GM12891 (cell line): Measurements from ENCODE around the gene CHRNA4.

Experiments used
- DNase-seq: peaks from one replicate; pipeline ENCODE4 v3.0.0; 2011; ENCODE audit warnings: low spot score; ENCODE audit not compliant: insufficient read length
- FAIRE-seq: peaks from 2 replicates; lab custom pipeline; 2011; peaks lifted over from hg19 to GRCh38; lab: Jason Lieb, UNC
- PAX5 ChIP-seq: IDR thresholded peaks from 2 replicates; pipeline ENCODE4 v1.6.1; 2011; ENCODE audit warnings: low read length, moderate library complexity, mild to moderate bottlenecking; ENCODE audit not compliant: insufficient read depth, severe bottlenecking
- POLR2A ChIP-seq: IDR thresholded peaks from 2 replicates; pipeline ENCODE4 v1.6.1; 2011; ENCODE audit warnings: low read depth, low read length, control low read depth
- POLR2AphosphoS5 ChIP-seq: IDR thresholded peaks from 2 replicates; pipeline ENCODE4 v1.6.1; 2011; ENCODE audit warnings: low read depth, low read length, control low read depth
- POU2F2 ChIP-seq: IDR thresholded peaks from 2 replicates; pipeline ENCODE4 v1.6.1; 2011; ENCODE audit warnings: low read depth, mild to moderate bottlenecking, control low read depth, low read length, moderate library complexity
- SPI1 ChIP-seq: IDR thresholded peaks from 2 replicates; pipeline ENCODE4 v1.6.1; 2011; ENCODE audit warnings: low read depth, low read length, control low read depth
- TAF1 ChIP-seq: IDR thresholded peaks from 2 replicates; pipeline ENCODE4 v1.6.1; 2011; ENCODE audit warnings: low read depth, low read length, control low read depth

CHRNA4 gene

GRCh38 chr20:63328026-63328700 lies 33.0 kb downstream of the CHRNA4 start:
- no peak for DNase-seq
- no peak for TF ChIP-seq TAF1
- TF ChIP-seq SPI1 = no peak
- no peak for TF ChIP-seq POU2F2
- no peak for TF ChIP-seq POLR2A
- no peak for TF ChIP-seq PAX5
- TF ChIP-seq POLR2AphosphoS5 = no peak
- no peak for FAIRE-seq

GRCh38 chr20:63327231-63327745 lies 33.9 kb downstream of the CHRNA4 start:
- no peak for DNase-seq
- FAIRE-seq = no peak
- TF ChIP-seq PAX5 (no peak), SPI1 (no peak), POU2F2 (no peak), POLR2A (no peak), POLR2AphosphoS5 (no peak), TAF1 (no peak)

GRCh38 chr20:63326314-63327230 lies 34.6 kb downstream of the CHRNA4 start:
- FAIRE-seq (no peak), DNase-seq (no peak)
- TF ChIP-seq PAX5 (no peak), POLR2A (no peak), POU2F2 (no peak), SPI1 (no peak), TAF1 (no peak), POLR2AphosphoS5 (no peak)

DNA sequence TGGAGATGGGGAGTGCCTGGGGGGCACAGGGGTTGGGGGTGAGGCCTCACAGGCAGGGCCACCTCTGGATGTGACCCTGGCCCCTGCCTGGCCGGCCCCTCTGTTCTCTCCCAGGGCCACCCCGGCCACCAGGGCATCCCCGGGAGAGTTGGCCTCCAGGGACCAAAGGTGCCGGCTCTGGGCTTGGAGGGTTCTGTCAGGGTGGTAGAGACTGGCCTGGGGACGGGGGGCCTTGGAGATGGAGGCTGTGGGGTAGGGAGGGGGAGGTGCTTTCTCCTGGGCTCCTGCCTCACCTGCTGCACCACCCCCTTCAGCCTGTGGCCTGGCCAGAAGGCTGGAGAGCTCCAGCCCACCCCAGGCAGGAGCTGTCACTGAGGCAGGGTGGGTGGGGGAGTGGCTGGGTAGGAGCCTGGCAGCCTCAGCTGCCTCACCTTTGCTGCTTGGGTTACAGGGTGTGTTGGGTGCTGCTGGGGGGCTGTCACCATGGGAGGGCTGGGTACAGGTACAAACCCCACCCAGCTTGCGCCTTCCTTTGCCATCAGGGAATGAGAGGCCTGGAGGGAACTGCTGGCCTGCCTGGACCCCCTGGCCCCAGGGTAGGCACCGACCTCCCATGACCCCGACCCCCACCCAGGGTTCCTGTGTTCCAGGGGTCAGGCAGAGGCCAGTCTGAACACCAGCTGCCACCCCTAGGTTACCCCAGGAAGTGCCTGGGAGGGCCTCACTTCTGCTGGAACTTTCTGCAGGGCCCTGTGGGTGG lies 35.4 kb downstream of the CHRNA4 start:
- DNase-seq (no peak), FAIRE-seq (no peak)
- TF ChIP-seq PAX5 (no peak), TAF1 (no peak), SPI1 (no peak), POLR2A (no peak), POU2F2 (no peak), POLR2AphosphoS5 (no peak)

GRCh38 chr20:63325021-63325471 lies 36.1 kb downstream of the CHRNA4 start:
- no peak for TF ChIP-seq POLR2AphosphoS5
- no peak for TF ChIP-seq POU2F2
- TF ChIP-seq SPI1 = no peak
- TF ChIP-seq PAX5 = no peak
- TF ChIP-seq POLR2A = no peak
- TF ChIP-seq TAF1 = no peak
- no peak for DNase-seq
- FAIRE-seq = no peak

- FAIRE-seq (no peak), DNase-seq (no peak)
- TF ChIP-seq POLR2AphosphoS5 = no peak
Observed at GRCh38 chr20:63323357-63323981, 37.7 kb downstream of the CHRNA4 start.

DNA sequence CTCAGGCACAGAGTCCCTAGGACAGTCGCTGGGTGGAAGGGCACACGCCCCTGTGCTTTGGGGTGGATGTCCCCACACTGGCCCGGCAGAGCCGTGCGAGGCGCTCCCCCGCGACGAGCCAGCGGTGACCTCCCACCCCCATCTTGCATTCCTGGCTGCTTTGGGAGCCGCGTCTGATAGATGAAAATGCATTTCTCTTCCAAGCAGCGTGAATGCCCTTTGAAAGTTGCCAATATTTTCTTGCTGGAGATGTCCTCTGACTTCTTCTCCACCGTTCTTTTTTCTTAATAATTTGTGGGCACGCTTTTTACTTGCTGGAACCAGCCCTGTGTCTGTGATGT lies 38.2 kb downstream of the CHRNA4 start:
- no peak for TF ChIP-seq POU2F2
- no peak for TF ChIP-seq POLR2A
- no peak for TF ChIP-seq PAX5
- TF ChIP-seq SPI1 = no peak
- no peak for TF ChIP-seq POLR2AphosphoS5
- no peak for TF ChIP-seq TAF1
- FAIRE-seq (no peak), DNase-seq (no peak)

DNA sequence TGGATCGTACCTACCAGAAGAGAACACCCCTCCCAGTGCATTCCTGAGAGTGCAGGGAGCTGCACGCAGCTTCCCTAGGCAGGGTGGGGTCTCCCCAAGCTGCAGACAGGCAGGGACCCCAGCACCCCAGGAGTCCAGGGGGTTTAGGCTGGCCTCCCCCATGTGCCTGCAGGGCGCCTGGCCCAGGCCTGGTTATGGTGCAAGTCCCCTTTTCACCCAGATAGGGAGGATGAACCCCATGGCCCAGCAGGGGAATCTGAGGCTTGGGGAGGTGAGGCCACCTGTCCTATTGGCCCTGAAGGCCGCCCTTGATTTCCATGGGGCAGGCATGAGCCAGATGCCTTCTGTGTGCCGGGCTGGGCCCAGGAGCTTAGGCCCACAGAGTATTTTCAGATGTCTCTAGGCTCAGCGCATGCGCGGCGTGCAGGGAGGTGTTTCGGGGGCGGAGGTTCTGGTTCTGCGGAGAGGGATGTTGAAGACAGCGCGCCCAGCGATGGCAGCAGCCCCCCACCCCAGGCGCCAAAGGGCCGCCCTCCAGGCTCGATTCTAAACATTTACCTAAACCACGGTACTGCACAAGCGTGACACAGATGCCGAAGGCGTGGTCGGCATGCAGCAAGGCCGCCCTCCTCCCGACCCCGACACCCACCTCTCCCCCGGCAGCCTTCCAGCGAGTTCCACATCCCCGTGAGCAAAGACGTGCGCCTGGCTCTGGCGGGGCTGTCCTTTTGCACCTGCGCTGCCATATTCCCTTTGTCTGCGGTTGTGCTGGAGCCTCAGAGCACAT lies 38.8 kb downstream of the CHRNA4 start:
- DNase-seq (no peak), FAIRE-seq (no peak)
- TF ChIP-seq TAF1 (no peak), PAX5 (no peak), POLR2AphosphoS5 (no peak), POLR2A (no peak), POU2F2 (no peak), SPI1 (no peak)
